H1 (cell line): Measurements from ENCODE around the gene SLC37A2. TPM values are rescaled to one million over a fixed set of nuclear protein-coding genes. Genes with fewer than 3 reads are reported as not detected.

Experiments
- CHD1 ChIP-seq: IDR thresholded peaks from 2 replicates; pipeline ENCODE4 v1.6.1; 2012; ENCODE audit warnings: low read depth, low read length, improper control_type of control experiment
- CHD7 ChIP-seq: fragments of 300-600 bp; sonication (generic); IDR thresholded peaks from 2 replicates; pipeline ENCODE4 v1.7.1; 2012; ENCODE audit warnings: low read length, moderate library complexity, mild to moderate bottlenecking, inconsistent platforms; ENCODE audit not compliant: insufficient replicate concordance
- polyA plus RNA-seq, 7 experiments: library from polyadenylated mRNA; depleted of rRNA in 3 of 7; stranded (reverse) in 5 of 7; unstranded in 2 of 7; fragments of >200 nt in 5 of 7; fragments of 200-250 nt in 2 of 7; gene quantifications; 1 replicate in 5 of 7; 2 replicates in 1 of 7; 4 replicates in 1 of 7; pipeline versions ENCODE4 v1.2.1 to v1.2.3, GENCODE V29; 2011 to 2013; ENCODE audit warnings: missing spikeins in 2 of 7, mixed read lengths in 2 of 7
- total RNA-seq: library from RNA; stranded (reverse); fragmentation: NEBNext Ultra II Directional; extraction: Animal tissue kit (Norgen Biotek cat#: 25700); gene quantifications from 2 replicates; pipeline ENCODE4 v1.2.1, GENCODE V29; 2021

Gene SLC37A2
- total and polyA plus RNA-seq, 2 of the 8 experiments (the other 6 are each of a cell fraction or from before 2014, with no cell fraction given): 1.3 to 1.9 TPM

GRCh38 chr11:125070699-125071254 lies 7.7 kb downstream of the SLC37A2 start (continued):
- TF ChIP-seq CHD7 (no peak), CHD1 (no peak)
